Endometrium (tissue), 2 donors: ENCODE data around the gene CHURC1.
"Not testable (repeated sequence)": the region's sequence is repeated elsewhere in the genome, so short reads cannot be mapped to it uniquely, and the experiment has no call there.

Experiments
- FAIRE-seq: peaks from 2 replicates; lab custom pipeline; 2012; peaks lifted over from hg19 to GRCh38; lab: Jason Lieb, UNC
- donor health status: control.
- donor health status: control.

The CHURC1 gene

GRCh38 chr14:64910847-64911495 is 3.3 kb upstream of the CHURC1 start:
- FAIRE-seq = no peak

- no peak for FAIRE-seq
These were observed 2.0 kb upstream of the CHURC1 start for GRCh38 chr14:64912261-64912660.

DNA sequence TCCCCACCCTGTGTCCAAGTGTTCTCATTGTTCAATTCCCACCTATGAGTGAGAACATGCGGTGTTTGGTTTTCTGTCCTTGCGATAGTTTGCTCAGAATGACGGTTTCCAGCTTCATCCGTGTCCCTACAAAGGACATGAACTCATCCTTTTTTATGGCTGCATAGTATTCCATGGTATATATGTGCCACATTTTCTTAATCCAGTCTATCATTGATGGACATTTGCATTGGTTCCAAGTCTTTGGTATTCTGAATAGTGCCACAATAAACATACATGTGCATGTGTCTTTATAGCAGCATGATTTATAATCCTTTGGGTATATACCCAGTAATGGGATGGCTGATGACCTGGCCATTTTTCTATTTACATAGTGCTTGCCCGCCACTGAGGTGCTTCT is 778 bp upstream of the CHURC1 start:
- not testable (repeated sequence) for FAIRE-seq

- no peak for FAIRE-seq
These were observed 772 bp downstream of the CHURC1 start for GRCh38 chr14:64915029-64915424.

DNA sequence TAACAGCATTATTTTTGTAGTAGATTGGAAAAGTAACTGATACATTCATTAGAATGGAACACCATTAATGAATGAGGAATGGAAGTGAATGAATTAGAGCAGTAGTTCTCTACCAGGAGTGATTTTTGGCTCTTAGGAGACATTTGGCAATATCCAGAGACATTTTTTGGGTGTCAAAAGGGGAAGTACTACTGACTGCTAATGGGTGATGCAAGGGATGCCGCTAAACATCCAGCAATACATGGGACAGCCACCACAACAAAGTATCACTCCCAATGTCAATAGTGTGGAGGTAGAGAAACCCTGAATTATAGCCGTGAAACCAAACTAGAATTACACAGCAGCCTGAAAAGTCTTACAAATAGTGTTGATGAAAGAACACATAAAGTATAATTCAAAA is 1.5 kb downstream of the CHURC1 start:
- no peak for FAIRE-seq

DNA sequence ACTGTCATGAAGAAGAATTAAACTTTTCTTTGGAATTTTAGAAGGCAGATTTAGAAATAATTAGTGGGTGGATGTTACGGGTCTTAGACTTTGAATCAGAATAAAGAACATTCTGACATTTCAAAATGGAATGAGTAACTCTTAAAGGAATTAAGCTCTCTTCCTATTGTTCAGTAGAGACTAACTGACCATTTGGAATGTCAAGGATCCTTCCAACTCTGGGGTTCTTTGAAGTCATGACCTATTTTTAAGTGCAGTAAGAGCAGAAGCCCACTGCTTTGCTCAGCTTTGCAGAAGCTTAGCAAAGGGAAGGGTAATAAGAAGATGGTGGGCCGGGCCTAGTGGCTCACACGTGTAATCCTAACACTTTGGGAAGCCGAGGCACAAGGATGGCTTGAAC is 4.0 kb downstream of the CHURC1 start:
- no peak for FAIRE-seq

DNA sequence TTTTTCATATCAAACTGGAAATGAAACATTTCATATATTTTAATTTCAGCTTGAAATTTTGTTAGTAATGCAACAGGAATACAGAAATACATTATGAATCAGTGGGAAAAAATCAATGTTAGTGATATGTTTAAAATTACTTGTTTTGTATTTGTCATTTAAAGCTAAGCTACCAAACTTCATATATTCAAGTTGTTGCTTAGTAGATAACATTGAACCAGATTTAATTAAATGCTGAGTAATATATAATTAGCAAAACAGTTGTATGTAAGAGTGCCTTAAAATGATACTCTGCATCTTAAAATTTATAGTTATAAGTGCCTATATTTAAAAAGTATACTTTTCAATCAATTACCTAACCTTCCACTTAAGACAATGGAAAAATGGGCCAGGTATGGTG is 5.0 kb downstream of the CHURC1 start:
- FAIRE-seq = no peak

- no peak for FAIRE-seq
These were observed 5.4 kb downstream of the CHURC1 start for GRCh38 chr14:64919618-64920017.

DNA sequence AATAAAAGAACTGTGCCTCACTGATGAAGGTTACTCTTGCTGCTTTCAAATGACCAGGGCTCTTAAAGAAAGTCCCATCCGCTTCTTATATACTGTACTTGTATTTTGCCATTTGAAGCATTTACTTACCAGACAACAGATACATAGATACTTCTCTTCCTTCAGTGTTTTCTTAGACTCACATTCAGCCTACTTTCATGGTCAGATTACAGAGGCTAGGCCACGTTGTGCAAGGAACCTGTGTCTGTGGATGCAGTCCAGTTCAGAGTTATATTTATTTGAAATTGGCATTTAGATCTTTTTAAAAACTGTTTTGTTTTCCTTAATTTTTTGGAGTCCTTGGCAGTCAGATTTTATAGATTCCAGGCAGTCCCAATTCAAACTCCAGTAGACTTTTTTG is 6.2 kb downstream of the CHURC1 start:
- FAIRE-seq = no peak

DNA sequence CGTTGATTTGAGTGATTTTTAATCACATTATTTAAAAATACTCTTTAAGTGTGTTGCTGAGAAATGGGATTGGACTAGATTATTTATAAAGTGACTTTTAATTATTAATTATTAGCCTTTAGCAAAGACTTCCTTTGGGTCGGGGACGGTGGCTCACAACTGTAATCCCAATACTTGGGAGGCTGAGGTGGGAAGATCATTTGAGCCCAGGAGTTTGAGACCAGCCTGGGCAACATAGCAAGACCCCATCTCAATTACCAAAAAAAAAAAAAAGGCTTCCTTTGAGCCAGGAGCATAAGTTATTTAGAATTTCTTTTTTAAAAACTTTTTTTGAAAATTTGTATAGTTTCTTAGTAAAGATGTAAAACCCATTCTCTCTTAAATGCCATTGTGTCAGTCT is 8.8 kb downstream of the CHURC1 start:
- FAIRE-seq = no peak

DNA sequence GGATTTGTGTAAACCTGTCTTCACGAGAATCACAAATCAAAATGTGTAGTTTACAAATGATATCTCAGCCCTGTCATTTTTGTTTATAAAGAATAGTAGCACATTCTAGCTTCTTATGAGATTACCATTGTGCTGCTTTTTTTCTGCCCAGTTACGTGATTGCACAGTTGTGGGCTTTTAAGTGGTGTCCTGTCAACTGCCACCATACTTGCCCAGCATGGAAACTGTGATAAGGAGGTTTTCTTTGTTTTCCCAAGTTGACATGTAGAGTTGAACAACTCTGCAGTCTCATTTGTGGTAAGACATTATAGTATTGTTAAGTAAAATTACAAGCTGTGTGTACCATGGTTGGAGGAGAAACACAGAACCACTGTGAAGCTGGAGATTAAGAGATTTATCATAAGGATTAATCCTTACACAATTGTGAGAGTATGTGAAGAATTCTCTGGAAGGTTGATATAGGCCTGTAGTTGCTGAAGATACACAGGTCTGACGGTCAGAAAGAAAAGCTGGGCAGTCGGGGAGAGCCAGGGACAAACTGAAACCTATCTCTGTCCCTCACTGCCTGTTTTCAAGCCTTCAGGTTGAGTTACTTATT is 12.2 kb downstream of the CHURC1 start:
- no peak for FAIRE-seq

DNA sequence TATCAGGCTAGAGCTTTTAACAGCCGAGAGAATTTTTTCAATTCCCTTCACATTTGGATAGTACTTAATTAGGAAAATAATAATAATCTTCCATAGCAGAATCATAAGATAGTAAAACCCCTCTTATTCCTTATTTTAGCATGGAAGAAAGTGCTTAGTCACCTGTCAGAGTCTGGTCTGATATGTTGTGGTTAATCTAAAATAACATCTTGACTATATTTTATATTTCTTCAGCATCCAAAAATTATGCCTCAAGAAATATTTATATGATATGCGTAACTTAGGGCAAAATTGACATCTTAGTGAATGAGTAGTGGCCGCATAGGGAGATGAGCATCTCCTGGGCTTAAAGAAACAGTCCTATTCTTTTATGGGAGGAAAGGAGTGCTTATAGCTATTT is 12.8 kb downstream of the CHURC1 start:
- FAIRE-seq = no peak

GRCh38 chr14:64928239-64929013 is 14.2 kb downstream of the CHURC1 start:
- FAIRE-seq = no peak

DNA sequence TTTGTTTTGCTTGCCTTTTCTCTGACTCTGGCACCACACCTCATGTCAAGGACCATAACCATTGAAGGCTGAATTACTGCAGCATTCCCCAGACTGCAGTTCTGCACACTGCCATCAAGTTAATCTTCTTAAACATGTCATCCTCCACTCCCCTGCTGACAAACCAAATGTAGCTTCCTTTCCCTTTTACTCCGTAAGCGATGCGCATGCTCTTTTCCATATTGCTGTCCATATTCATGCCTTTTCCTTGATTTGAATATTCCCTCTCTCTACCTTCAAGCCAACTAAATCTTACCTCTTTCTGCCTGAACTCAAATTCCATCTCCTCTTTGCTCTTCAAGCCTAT is 14.7 kb downstream of the CHURC1 start:
- FAIRE-seq = no peak

DNA sequence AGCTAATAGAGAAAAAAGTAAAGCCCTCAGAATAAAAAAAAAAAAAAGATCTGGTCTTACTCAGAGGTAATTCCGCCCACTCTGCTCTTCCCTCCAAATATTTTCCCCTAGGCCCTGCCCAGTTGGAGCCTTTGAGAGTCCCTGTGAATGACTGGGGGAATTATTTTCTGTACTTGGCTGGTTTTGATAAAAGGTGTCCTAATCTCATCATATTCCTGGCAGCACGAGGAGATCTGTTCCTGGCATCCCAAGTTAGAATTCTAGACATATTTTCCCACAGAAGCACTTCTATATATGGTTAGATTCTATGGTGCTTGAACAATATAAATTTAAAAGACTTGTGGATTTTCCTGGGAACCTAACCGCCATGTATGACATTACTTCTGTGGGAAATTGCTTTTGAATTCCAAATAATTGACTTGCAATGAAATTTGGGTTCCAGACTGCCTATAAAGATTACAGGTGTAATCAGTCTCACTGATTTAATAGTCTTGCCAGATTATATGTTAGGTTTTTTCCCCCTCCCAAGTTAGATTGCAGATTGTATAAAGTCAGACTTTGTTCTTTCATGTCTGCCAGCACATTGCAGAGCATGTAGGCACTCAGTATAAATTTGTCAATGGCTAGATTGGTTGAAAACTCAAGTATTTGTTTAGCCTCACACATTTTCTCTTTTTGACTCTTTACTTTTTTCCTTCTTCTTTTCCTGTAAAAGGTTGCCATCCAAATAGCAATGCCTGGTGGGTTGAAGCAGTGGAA is 16.0 kb downstream of the CHURC1 start:
- FAIRE-seq = no peak

DNA sequence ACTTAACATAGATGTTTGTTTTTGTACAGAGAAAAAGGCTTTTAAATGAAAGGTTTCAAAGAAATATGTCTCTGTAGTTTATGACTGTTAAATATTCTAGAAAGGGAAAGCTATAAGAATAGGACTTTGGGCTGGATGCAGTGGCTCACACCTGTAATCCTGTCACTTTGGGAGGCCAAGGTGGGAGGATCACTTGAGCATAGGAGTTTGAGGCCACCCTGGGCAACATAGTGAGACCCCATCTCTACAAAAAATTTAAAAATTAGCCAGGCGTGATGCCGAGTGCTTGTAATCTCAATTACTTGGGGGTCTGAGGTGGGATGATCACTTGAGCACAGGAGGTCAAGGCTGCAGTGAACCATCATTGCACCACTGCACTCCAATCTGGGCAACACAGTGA is 16.9 kb downstream of the CHURC1 start:
- no peak for FAIRE-seq

GRCh38 chr14:64932231-64932630 is 18.0 kb downstream of the CHURC1 start:
- FAIRE-seq = no peak

DNA sequence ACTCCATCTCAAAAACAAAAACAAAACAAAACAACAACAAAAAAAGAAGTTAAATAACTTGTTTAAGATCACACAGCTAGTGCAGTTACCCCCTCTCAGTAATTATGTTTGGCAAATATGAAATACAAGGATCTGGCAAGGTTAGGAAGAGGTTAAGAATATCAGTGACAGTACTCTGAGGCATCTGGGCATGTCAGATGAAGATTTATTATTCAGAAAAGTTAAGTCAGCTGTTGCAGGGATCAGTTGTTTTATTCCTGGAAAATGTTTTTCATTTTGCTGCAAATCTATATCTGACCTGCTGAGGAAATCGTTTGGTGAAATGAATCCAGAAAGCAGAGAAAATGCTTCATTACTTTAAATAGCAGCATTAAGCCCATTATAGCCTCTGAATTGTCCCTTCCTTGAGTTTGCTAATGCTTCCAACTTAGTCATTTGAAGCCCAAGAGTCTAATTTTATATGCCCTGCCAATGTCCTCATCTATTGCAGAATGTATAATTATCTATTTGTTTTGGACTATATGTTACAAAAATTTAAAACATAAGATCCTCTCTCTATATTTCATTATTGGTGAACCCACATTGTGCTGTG is 20.2 kb downstream of the CHURC1 start:
- no peak for FAIRE-seq

- FAIRE-seq = no peak
These were observed 21.3 kb downstream of the CHURC1 start for GRCh38 chr14:64935508-64935907.

- no peak for FAIRE-seq
These were observed 23.0 kb downstream of the CHURC1 start for GRCh38 chr14:64937171-64937820.

DNA sequence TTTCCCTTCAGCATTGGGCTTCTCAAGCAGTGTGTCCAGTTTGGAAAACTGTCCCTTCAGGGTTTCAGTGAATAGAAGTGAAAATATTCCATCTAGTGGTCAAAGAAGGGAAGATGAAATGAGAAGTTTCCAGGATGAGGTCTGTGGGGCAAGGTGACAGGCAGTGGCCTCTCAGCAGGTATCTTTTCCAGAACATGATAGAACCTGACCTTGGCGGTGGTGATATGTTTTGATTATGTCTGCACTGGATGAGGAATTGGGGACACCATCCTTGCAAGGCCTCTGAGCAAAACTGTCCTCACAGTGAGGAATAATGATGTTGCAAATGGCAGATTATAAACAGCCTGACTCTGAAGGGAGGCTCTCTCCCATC is 23.6 kb downstream of the CHURC1 start:
- FAIRE-seq = no peak
